Fibroblast of peridontal ligament (primary cell): ENCODE data around the gene ADD1.
"Not testable (repeated sequence)": the region's sequence is repeated elsewhere in the genome, so short reads cannot be mapped to it uniquely, and the experiment has no call there.

Source experiments
- DNase-seq: peaks from one replicate; pipeline ENCODE4 v3.0.0-alpha.2; 2010; ENCODE audit errors: extremely low read depth

The ADD1 gene

DNA sequence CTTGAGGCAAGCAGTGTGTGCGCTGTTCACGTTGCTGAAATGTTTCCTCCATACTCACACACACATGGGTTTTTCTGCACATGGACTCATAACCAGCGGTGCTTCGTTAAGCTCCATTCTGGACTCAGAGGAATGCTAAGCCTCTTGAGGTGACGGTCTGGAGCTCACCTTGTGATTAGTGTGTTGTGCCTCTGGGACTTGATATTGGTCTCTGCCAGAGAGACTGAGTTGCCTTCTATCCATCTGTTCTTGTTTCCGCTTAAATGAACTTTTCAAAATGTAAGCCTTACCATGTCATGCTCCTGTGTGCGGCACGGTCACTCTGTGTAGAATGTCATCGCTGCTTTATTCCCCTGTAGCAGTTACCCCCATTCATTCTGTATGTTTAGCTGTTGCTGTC is 42.5 kb downstream of the ADD1 start:
- DNase-seq: no peak

- DNase-seq: no peak
Measured at GRCh38 chr4:2886622-2887021, 43.0 kb downstream of the ADD1 start.

DNA sequence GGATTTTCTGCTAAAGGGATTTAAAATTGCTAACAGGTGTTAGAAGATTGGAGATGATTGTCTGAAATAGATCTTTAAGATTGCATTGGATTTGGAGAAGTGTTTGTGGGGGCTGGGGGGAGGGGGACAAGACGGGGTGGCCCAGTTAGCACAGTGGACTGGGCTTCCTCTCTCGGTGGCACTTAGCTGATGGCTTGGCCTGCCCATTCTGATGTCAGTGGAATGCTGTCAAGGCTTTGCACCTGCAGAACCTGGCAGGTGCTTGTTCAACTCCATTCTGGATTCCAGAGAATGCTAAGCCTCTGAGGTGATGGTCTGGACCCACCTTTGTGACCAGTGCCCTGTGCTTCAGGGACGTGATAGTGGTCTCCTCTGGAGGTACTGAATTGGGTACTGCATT is 43.7 kb downstream of the ADD1 start:
- no peak for DNase-seq

DNA sequence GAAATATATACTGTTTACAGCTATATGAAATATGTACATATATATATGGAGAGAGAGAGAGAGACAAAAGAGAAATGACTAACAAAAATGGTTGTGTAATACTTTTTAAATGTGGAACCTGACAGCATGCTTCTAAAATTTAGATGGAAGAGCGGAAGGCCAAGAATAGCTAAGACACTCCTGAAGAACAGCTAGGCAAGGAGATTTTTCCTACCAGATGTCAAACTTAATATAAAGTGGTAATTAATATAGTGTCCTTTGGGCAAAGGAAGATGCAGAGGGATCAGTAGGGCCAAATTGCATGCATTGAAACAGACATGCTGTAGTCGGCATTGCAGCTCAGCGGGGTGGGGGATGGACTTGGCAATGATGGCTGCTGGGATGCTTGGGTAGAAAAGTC is 45.2 kb downstream of the ADD1 start:
- no peak for DNase-seq

- DNase-seq: peak; percentile 64
Measured at GRCh38 chr4:2891294-2891693, 47.6 kb downstream of the ADD1 start.

GRCh38 chr4:2893772-2894171 is 50.1 kb downstream of the ADD1 start:
- peak; percentile 15 for DNase-seq

DNA sequence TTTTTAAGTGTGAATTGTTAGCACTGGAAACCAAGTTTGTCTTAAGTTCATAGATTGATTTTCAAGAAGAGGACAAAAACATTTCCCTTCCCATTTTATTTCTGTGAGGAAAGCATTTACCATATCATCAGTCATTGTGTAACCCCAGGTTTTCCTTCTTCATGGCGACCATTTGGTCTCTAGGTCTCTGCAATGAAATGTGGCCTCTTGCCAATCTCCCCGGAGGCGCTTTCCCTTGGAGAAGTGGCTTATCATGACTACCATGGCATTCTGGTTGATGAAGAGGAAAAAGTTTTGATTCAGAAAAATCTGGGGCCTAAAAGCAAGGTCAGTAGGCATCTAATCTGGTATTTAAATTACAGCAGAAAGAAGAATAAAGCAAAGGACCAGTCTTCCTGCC is 54.4 kb downstream of the ADD1 start:
- no peak for DNase-seq

GRCh38 chr4:2900741-2901140 is 57.1 kb downstream of the ADD1 start:
- no peak for DNase-seq

DNA sequence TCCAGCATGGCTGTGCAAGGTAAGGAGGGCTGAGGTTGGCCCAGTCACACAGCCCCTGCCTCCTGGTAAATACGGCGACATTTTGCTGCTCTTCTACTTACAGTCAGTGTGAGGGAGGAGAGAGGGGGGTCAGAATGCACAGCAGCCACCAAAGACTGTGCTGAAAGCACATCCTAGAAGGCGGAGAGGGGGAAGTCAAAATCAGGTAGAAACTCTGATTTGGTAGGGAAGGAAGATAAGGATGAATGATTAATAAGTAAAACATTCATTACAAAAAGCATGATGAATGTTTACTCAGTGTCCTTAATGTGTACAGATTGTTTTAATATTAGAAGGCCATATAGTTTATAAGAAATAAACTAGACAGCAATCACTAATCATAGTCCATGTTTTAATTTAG is 57.5 kb downstream of the ADD1 start:
- no peak for DNase-seq

DNA sequence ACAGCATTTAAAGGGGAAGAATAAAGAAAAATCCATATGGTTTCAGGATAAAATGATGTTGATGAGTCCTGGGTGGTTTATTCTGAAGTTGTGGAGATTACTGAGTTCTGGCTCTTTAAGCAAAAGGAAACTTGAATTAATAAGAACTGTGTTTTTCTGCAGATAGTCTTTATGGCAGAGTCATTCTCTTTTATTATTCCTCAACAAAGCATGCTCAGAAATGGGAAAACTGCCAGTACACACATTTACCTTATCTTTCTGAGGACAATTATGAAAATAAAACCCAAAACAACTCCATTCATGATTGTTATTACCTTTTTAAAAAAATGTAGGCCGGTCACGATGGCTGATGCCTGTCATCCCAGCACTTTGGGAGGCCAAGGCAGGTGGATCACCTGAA is 58.5 kb downstream of the ADD1 start:
- no peak for DNase-seq

GRCh38 chr4:2905544-2905943 is 61.9 kb downstream of the ADD1 start:
- no peak for DNase-seq

DNA sequence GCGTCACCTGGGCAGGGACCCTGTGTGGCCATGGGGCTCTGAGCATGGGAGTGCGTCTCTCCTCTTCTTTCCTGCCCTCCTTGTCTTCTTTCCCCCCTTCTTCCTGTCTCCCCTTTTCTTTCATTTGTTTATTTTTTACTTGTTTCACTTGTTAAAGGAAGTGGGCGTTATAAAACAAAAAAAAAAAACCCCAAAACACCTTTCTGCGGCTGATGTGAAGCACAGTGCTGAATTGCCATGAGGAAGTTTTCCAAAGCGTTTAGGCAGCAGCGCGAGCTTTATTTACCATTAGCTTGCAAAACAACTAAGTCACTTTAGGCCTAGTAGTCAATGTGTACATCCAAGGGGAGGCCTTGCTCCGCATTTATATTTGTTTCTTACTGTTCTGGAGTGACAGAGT is 62.6 kb downstream of the ADD1 start:
- no peak for DNase-seq

GRCh38 chr4:2907226-2907625 is 63.6 kb downstream of the ADD1 start:
- no peak for DNase-seq

- DNase-seq: no peak
Measured at GRCh38 chr4:2907706-2908293, 64.2 kb downstream of the ADD1 start.

DNA sequence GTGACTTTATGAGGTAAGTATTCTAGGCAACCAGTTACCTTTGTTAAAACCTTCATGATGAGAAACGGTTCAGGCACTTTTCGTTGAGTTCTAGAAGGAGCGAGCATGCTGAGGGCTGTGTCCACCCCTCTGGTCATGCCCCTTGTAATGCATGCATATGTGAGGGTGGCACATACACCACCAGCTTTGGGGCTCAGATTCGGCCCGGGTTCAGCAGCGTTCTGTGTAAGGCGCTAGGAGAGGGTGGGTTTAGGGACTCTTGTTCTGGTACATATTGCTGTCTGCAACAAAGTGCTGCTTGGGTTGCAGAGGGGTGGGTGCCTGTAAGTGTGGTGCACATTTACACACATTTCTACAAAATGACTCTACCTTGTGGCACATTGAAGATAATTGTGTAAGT is 65.0 kb downstream of the ADD1 start:
- DNase-seq: no peak

- no peak for DNase-seq
Measured at GRCh38 chr4:2909583-2909982, 65.9 kb downstream of the ADD1 start.

DNA sequence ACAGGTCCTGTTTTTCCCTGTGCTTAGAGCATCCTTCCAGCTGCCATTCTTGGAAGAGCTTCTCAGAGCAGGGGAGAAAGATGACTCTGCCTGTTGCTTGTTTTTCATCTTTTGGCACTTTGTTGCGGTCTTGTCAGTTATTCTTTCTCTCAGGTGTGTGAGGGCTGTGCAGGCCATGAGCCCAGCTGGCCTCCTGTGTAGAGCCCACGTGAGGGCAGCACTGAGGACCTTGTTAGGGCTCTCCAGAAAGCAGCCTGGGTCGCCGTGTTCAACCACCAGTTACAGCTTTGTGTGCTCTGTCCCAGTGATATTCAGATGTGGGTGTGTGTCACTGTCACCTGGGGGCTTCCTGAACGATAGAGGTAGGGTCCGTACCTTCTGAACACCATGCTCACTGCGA is 66.8 kb downstream of the ADD1 start:
- DNase-seq: no peak

- no peak for DNase-seq
Measured at GRCh38 chr4:2911868-2912267, 68.2 kb downstream of the ADD1 start.

- DNase-seq: no peak
Measured at GRCh38 chr4:2913168-2913567, 69.5 kb downstream of the ADD1 start.

DNA sequence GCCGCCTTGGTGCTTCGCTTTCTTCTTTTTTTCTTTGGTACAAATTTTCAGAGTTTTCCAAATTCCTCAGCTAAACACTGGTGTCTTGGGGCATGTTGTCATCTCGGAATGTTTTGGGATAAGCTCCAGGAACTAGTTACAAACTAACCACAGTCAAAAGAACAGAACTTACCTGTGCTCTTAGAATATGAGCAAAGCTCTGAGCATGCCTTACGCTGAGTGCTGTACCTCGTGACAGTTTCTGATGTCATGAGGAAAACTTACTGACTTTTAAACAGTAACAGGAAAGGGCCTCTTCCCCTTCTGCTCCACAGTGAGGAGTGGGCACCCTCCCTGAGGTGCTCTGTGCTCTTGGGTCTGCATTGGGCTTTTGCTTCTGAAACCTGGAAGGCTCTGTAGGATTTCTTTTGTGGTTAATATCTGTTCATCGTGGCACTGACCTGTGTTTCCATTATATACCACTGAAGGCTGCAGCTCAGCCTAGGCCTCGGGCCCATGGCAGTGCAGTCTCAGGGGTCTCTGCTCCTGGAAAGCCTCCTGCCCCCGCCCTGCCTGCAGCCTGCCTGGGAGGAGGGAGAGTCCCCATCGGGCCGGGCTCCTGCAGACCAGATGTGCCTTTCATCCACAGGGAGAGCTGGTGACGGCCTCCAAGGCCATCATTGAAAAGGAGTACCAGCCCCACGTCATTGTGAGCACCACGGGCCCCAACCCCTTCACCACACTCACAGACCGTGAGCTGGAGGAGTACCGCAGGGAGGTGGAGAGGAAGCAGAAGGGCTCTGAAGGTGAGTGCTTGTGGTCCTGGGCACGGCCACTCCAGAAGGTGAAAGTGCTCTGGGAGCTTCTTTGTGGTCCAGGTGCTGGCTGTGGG is 70.8 kb downstream of the ADD1 start:
- no peak for DNase-seq

DNA sequence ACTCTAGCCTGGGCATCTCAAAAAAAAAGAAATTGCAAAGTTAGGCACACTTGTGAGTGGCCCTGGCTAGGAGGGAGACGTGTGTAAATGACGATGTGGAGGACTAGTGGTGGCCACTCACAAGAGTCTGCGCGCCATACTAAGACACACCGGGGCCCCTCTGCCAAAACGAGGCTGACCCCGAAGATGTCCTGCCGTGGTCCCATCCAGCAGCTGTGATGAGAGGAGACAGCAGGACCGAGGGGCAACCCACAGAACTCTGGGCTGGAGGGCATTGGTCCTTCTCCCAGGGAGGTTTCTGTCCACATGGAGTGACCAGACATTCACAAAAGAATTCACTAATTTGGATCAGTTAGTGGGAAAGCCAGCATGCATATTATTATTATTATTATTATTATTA is 72.1 kb downstream of the ADD1 start:
- no peak for DNase-seq

- not testable (repeated sequence) for DNase-seq
Measured at GRCh38 chr4:2916696-2917095, 73.1 kb downstream of the ADD1 start.

- not testable (repeated sequence) for DNase-seq
Measured at GRCh38 chr4:2918300-2918699, 74.7 kb downstream of the ADD1 start.

- not testable (repeated sequence) for DNase-seq
Measured at GRCh38 chr4:2918714-2919113, 75.1 kb downstream of the ADD1 start.
